Measurements from ENCODE around the gene KLHL6. TPM values are rescaled to one million over a fixed set of nuclear protein-coding genes. Genes with fewer than 3 reads are reported as not detected.

The KLHL6 gene
- total RNA-seq, 1 donor from 2014 or later, result 36.7 TPM

- Histone ChIP-seq H3K4me1 (peaks cover 51% of the 10 kb centered on the region), H3K27ac (no peak overlapping the region), H3K9me3 (no peaks in the 10 kb centered on the region), H3K36me3 (no peaks in the 10 kb centered on the region), H3K27me3 (ENCODE audit: low read depth) (no peaks in the 10 kb centered on the region), H3K4me3 (no peak overlapping the region)
- no peak for DNase-seq
- TF ChIP-seq CTCF (IDR thresholded peaks at IDR 0.05), result no peak
- intact Hi-C loops (cut with DNase I), result no loop called here
- ATAC-seq, result no peak
Measured at GRCh38 chr3:183538486-183538885, 17.0 kb downstream of the KLHL6 start.

GRCh38 chr3:183537295-183537730 is 18.2 kb downstream of the KLHL6 start:
- peak overlapping the region; percentile 11 for H3K27ac ChIP-seq
- ATAC-seq (peak; percentile 35 to 71), DNase-seq (peak; percentile 69)
- H3K4me1 ChIP-seq, result peaks cover 58% of the 10 kb centered on the region
- no peaks in the 10 kb centered on the region for H3K9me3 ChIP-seq
- TF ChIP-seq CTCF (IDR thresholded peaks at IDR 0.05), result no peak
- no peaks in the 10 kb centered on the region for H3K36me3 ChIP-seq
- intact Hi-C loops (cut with DNase I), result no loop called here
- H3K4me3 ChIP-seq, result no peak overlapping the region
- H3K27me3 ChIP-seq (ENCODE audit: low read depth), result no peaks in the 10 kb centered on the region

- no peak for TF ChIP-seq CTCF (IDR thresholded peaks at IDR 0.05)
- peaks cover 55% of the 10 kb centered on the region for H3K4me1 ChIP-seq
- H3K9me3 ChIP-seq, result no peaks in the 10 kb centered on the region
- H3K36me3 ChIP-seq, result no peaks in the 10 kb centered on the region
- no peaks in the 10 kb centered on the region for H3K27me3 ChIP-seq (ENCODE audit: low read depth)
- intact Hi-C loops (cut with DNase I), result no loop called here
- H3K27ac ChIP-seq, result no peak overlapping the region
- ATAC-seq (no peak), DNase-seq (no peak)
- no peak overlapping the region for H3K4me3 ChIP-seq
Measured at GRCh38 chr3:183536238-183536880, 19.1 kb downstream of the KLHL6 start.

GRCh38 chr3:183534249-183534648 is 21.3 kb downstream of the KLHL6 start:
- intact Hi-C loops (cut with DNase I), result no loop called here
- Histone ChIP-seq H3K9me3 (no peaks in the 10 kb centered on the region), H3K36me3 (no peaks in the 10 kb centered on the region), H3K4me1 (peaks cover 48% of the 10 kb centered on the region), H3K4me3 (no peak overlapping the region), H3K27me3 (ENCODE audit: low read depth) (no peaks in the 10 kb centered on the region), H3K27ac (no peak overlapping the region)
- ATAC-seq (peak in 1 of 2 donors; percentile 57), DNase-seq (no peak)
- no peak for TF ChIP-seq CTCF (IDR thresholded peaks at IDR 0.05)

GRCh38 chr3:183533412-183534132 is 21.9 kb downstream of the KLHL6 start:
- DNase-seq (peak; percentile 65), ATAC-seq (peak; percentile 87 to 94)
- peaks cover 41% of the 10 kb centered on the region for H3K4me1 ChIP-seq
- H3K27me3 ChIP-seq (ENCODE audit: low read depth), result no peaks in the 10 kb centered on the region
- H3K9me3 ChIP-seq, result no peaks in the 10 kb centered on the region
- TF ChIP-seq CTCF (IDR thresholded peaks at IDR 0.05), result no peak
- H3K4me3 ChIP-seq, result no peak overlapping the region
- H3K36me3 ChIP-seq, result no peaks in the 10 kb centered on the region
- H3K27ac ChIP-seq, result no peak overlapping the region
- intact Hi-C loops (cut with DNase I), result no loop called here

Data from lower lobe of right lung (tissue), 2 donors.